Measurements from ENCODE around the gene STUB1.

DNA sequence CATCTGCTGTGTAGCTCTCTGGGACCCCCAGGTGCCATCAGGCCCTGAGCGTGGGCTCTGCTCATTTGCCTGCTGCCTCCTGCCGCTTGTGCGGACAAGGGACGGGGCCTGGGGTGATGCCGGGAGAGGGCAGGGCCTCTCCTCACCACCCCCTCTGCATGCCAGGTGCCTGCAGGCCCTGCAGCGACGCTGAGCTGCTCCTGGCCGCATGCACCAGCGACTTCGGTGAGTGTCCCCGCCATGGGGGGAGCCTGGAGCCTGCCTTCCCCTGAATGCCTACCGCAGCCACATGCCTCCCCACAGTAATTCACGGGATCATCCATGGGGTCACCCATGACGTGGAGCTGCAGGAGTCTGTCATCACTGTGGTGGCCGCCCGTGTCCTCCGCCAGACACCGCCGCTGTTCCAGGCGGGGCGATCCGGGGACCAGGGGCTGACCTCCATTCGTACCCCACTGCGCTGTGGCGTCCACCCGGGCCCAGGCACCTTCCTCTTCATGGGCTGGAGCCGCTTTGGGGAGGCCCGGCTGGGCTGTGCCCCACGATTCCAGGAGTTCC is 36.6 kb downstream of the STUB1 start:
- TF ChIP-seq EP300 (IDR thresholded peaks at IDR 0.05; ENCODE audit: borderline replicate concordance) = no peak
- TF ChIP-seq, protein P1, sequence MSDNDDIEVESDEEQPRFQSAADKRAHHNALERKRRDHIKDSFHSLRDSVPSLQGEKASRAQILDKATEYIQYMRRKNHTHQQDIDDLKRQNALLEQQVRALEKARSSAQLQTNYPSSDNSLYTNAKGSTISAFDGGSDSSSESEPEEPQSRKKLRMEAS (IDR thresholded peaks at IDR 0.05) = no peak
- TF ChIP-seq CEBPB (IDR thresholded peaks at IDR 0.05) = no peak
- no peak for TF ChIP-seq TEAD4 (IDR thresholded peaks at IDR 0.05)
- TF ChIP-seq FOXM1 (IDR thresholded peaks at IDR 0.05; ENCODE audit: borderline replicate concordance, low read depth) = no peak
- TF ChIP-seq RAD21 (IDR thresholded peaks at IDR 0.05; ENCODE audit: low read depth) = no peak
- TF ChIP-seq, protein P2, sequence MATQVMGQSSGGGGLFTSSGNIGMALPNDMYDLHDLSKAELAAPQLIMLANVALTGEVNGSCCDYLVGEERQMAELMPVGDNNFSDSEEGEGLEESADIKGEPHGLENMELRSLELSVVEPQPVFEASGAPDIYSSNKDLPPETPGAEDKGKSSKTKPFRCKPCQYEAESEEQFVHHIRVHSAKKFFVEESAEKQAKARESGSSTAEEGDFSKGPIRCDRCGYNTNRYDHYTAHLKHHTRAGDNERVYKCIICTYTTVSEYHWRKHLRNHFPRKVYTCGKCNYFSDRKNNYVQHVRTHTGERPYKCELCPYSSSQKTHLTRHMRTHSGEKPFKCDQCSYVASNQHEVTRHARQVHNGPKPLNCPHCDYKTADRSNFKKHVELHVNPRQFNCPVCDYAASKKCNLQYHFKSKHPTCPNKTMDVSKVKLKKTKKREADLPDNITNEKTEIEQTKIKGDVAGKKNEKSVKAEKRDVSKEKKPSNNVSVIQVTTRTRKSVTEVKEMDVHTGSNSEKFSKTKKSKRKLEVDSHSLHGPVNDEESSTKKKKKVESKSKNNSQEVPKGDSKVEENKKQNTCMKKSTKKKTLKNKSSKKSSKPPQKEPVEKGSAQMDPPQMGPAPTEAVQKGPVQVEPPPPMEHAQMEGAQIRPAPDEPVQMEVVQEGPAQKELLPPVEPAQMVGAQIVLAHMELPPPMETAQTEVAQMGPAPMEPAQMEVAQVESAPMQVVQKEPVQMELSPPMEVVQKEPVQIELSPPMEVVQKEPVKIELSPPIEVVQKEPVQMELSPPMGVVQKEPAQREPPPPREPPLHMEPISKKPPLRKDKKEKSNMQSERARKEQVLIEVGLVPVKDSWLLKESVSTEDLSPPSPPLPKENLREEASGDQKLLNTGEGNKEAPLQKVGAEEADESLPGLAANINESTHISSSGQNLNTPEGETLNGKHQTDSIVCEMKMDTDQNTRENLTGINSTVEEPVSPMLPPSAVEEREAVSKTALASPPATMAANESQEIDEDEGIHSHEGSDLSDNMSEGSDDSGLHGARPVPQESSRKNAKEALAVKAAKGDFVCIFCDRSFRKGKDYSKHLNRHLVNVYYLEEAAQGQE (IDR thresholded peaks at IDR 0.05; ENCODE audit: low read depth) = no peak
- no peak for TF ChIP-seq TCF12 (IDR thresholded peaks at IDR 0.05; ENCODE audit: low read depth)
- TF ChIP-seq ZBTB7A (IDR thresholded peaks at IDR 0.05; ENCODE audit: low read depth) = no peak
- TF ChIP-seq TAF1 (IDR thresholded peaks at IDR 0.05; ENCODE audit: low read depth) = no peak
- TF ChIP-seq, protein P3, sequence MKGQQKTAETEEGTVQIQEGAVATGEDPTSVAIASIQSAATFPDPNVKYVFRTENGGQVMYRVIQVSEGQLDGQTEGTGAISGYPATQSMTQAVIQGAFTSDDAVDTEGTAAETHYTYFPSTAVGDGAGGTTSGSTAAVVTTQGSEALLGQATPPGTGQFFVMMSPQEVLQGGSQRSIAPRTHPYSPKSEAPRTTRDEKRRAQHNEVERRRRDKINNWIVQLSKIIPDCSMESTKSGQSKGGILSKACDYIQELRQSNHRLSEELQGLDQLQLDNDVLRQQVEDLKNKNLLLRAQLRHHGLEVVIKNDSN (IDR thresholded peaks at IDR 0.05) = no peak
- TF ChIP-seq EGR1 (IDR thresholded peaks at IDR 0.05) = no peak

All from Ishikawa (cell line).